ENCODE results near the gene ADM.
"Not testable (repeated sequence)": the region's sequence is repeated elsewhere in the genome, so short reads cannot be mapped to it uniquely, and the experiment has no call there.

ADM gene

GRCh38 chr11:10304495-10305261 lies at the start of gene ADM:
ADM (plus strand) TSS chr11:10305073; CDS start chr11:10305701, 628 bp downstream.
- TF ChIP-seq ZNF274 (IDR thresholded peaks at IDR 0.05; ENCODE audit: low read depth, low read length): no peak
- peak within 1 kb of the TSS; percentile 62; the same call in 1 of the 2 replicates for H3K4me3 ChIP-seq (ENCODE audit: low read length)

- H3K4me3 ChIP-seq (ENCODE audit: low read length): no peak overlapping the region
- no peak for TF ChIP-seq ZNF274 (IDR thresholded peaks at IDR 0.05; ENCODE audit: low read depth, low read length)
These were observed 49.3 kb upstream of the ADM start for GRCh38 chr11:10255388-10256125.

GRCh38 chr11:10257478-10257877 lies 47.4 kb upstream of the ADM start:
- no peak for TF ChIP-seq ZNF274 (IDR thresholded peaks at IDR 0.05; ENCODE audit: low read depth, low read length)
- no peak overlapping the region for H3K4me3 ChIP-seq (ENCODE audit: low read length)

- no peak overlapping the region for H3K4me3 ChIP-seq (ENCODE audit: low read length)
These were observed 43.1 kb upstream of the ADM start for GRCh38 chr11:10261821-10262220.

GRCh38 chr11:10263929-10264328 lies 40.9 kb upstream of the ADM start:
- TF ChIP-seq ZNF274 (IDR thresholded peaks at IDR 0.05; ENCODE audit: low read depth, low read length): no peak
- H3K4me3 ChIP-seq (ENCODE audit: low read length): no peak overlapping the region

More at GRCh38 chr11:10261821-10262220, 43.1 kb upstream of the ADM start:
- TF ChIP-seq ZNF274 (IDR thresholded peaks at IDR 0.05; ENCODE audit: low read depth, low read length): no peak

- H3K4me3 ChIP-seq (ENCODE audit: low read length): not testable (repeated sequence)
These were observed 40.2 kb upstream of the ADM start for GRCh38 chr11:10264716-10265115.

GRCh38 chr11:10265936-10266335 lies 38.9 kb upstream of the ADM start:
- no peak for TF ChIP-seq ZNF274 (IDR thresholded peaks at IDR 0.05; ENCODE audit: low read depth, low read length)
- no peak overlapping the region for H3K4me3 ChIP-seq (ENCODE audit: low read length)

GRCh38 chr11:10267821-10268220 lies 37.1 kb upstream of the ADM start:
- TF ChIP-seq ZNF274 (IDR thresholded peaks at IDR 0.05; ENCODE audit: low read depth, low read length): no peak
- H3K4me3 ChIP-seq (ENCODE audit: low read length): no peak overlapping the region

GRCh38 chr11:10268746-10269488 lies 36.0 kb upstream of the ADM start:
- no peak overlapping the region for H3K4me3 ChIP-seq (ENCODE audit: low read length)
- TF ChIP-seq ZNF274 (IDR thresholded peaks at IDR 0.05; ENCODE audit: low read depth, low read length): no peak

- no peak overlapping the region for H3K4me3 ChIP-seq (ENCODE audit: low read length)
- no peak for TF ChIP-seq ZNF274 (IDR thresholded peaks at IDR 0.05; ENCODE audit: low read depth, low read length)
These were observed 32.7 kb upstream of the ADM start for GRCh38 chr11:10272132-10272531.

- no peak for TF ChIP-seq ZNF274 (IDR thresholded peaks at IDR 0.05; ENCODE audit: low read depth, low read length)
- no peak overlapping the region for H3K4me3 ChIP-seq (ENCODE audit: low read length)
These were observed 31.1 kb upstream of the ADM start for GRCh38 chr11:10273738-10274137.

- no peak for TF ChIP-seq ZNF274 (IDR thresholded peaks at IDR 0.05; ENCODE audit: low read depth, low read length)
- no peak overlapping the region for H3K4me3 ChIP-seq (ENCODE audit: low read length)
These were observed 30.1 kb upstream of the ADM start for GRCh38 chr11:10274726-10275125.

- no peak overlapping the region for H3K4me3 ChIP-seq (ENCODE audit: low read length)
- no peak for TF ChIP-seq ZNF274 (IDR thresholded peaks at IDR 0.05; ENCODE audit: low read depth, low read length)
These were observed 29.2 kb upstream of the ADM start for GRCh38 chr11:10275714-10276113.

GRCh38 chr11:10282117-10282516 lies 22.8 kb upstream of the ADM start:
- no peak overlapping the region for H3K4me3 ChIP-seq (ENCODE audit: low read length)
- no peak for TF ChIP-seq ZNF274 (IDR thresholded peaks at IDR 0.05; ENCODE audit: low read depth, low read length)
